Ascending aorta (tissue), 2 donors: ENCODE results near the gene F10. TPM values are rescaled to one million over a fixed set of nuclear protein-coding genes. Genes with fewer than 3 reads are reported as not detected.
A peak's percentile ranks its signal among the peaks of the same experiment; 100 is the strongest.

Experiments used
- DNase-seq, 2 donors: peaks; one replicate each; pipeline ENCODE4 v3.0.0-alpha.2; 2019; ENCODE audit warnings: low spot score in 2 of 2
- H3K27ac ChIP-seq, 2 donors: fragments of 200-600 bp; sonication (generic); one replicate each; pipeline ENCODE4 v1.5.1; 2016 to 2017; ENCODE audit warnings: mild to moderate bottlenecking in 1 of 2
- H3K27me3 ChIP-seq: fragments of 200-600 bp; sonication (generic); one replicate; pipeline ENCODE4 v1.5.1; 2017
- H3K36me3 ChIP-seq, 2 donors: fragments of 200-600 bp; sonication (generic); one replicate each; pipeline ENCODE4 v1.5.1; 2016
- H3K4me1 ChIP-seq, 2 donors: fragments of 200-600 bp; sonication (generic); one replicate each; pipeline ENCODE4 v1.5.1; 2016 to 2017; ENCODE audit warnings: mild to moderate bottlenecking in 1 of 2
- H3K4me3 ChIP-seq, 2 donors: fragments of 200-600 bp; sonication (generic); one replicate each; pipeline ENCODE4 v1.5.1; 2016 to 2017; ENCODE audit warnings: mild to moderate bottlenecking in 1 of 2
- H3K9me3 ChIP-seq, 2 donors: fragments of 200-600 bp; sonication (generic); one replicate each; pipeline ENCODE4 v1.5.1; 2016
- intact Hi-C: fragments of 100-400 bp; cut with DNase I; formaldehyde crosslinking; loops from one replicate; pipeline ENCODE4 v1.15.1; 2023
- total RNA-seq: library from RNA; depleted of rRNA; stranded (reverse); fragments of >200 nt; gene quantifications from one replicate; pipeline ENCODE4 v1.1.0, GENCODE V29; 2016
- TF ChIP-seq, protein P1 (sequence below), 3 experiments: fragments of 200-600 bp in 2 of 3; fragments of 450-650 bp in 1 of 3; sonication (generic) in 2 of 3; IDR thresholded peaks; one replicate each; pipeline ENCODE4 v1.5.1; 2016 to 2019; ENCODE audit warnings: antibody characterized with exemption in 3 of 3, mild to moderate bottlenecking in 1 of 3, moderate library complexity in 1 of 3

F10 gene
- total RNA-seq, 1 donor from 2014 or later: 15.8 TPM

DNA sequence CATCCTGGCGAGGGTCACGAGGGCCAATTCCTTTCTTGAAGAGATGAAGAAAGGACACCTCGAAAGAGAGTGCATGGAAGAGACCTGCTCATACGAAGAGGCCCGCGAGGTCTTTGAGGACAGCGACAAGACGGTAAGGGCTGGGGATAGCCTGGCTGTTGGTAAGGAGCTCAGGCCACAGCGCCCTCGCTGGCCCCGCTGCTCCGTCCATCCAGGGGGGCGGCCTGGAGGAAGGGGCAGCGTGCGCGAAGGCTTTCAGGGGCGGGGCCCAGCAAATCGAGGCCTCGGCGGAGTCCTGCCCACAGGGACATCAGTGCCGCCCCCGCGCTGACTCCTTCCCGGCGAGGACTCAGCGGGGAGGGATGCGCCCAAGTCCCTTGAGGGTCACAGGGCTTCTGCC lies 6.9 kb downstream of the F10 start:
- Histone ChIP-seq H3K27ac (no peak overlapping the region), H3K4me1 (no peaks in the 10 kb centered on the region), H3K9me3 (no peaks in the 10 kb centered on the region), H3K27me3 (no peaks in the 10 kb centered on the region), H3K4me3 (peak overlapping the region in 1 of 2 donors; percentile 35), H3K36me3 (no peaks in the 10 kb centered on the region)
- TF ChIP-seq, protein P1, sequence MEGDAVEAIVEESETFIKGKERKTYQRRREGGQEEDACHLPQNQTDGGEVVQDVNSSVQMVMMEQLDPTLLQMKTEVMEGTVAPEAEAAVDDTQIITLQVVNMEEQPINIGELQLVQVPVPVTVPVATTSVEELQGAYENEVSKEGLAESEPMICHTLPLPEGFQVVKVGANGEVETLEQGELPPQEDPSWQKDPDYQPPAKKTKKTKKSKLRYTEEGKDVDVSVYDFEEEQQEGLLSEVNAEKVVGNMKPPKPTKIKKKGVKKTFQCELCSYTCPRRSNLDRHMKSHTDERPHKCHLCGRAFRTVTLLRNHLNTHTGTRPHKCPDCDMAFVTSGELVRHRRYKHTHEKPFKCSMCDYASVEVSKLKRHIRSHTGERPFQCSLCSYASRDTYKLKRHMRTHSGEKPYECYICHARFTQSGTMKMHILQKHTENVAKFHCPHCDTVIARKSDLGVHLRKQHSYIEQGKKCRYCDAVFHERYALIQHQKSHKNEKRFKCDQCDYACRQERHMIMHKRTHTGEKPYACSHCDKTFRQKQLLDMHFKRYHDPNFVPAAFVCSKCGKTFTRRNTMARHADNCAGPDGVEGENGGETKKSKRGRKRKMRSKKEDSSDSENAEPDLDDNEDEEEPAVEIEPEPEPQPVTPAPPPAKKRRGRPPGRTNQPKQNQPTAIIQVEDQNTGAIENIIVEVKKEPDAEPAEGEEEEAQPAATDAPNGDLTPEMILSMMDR (IDR thresholded peaks at IDR 0.05): no peak
- intact Hi-C loops: no loop called here
- DNase-seq: peak in 1 of 2 donors; percentile 53

DNA sequence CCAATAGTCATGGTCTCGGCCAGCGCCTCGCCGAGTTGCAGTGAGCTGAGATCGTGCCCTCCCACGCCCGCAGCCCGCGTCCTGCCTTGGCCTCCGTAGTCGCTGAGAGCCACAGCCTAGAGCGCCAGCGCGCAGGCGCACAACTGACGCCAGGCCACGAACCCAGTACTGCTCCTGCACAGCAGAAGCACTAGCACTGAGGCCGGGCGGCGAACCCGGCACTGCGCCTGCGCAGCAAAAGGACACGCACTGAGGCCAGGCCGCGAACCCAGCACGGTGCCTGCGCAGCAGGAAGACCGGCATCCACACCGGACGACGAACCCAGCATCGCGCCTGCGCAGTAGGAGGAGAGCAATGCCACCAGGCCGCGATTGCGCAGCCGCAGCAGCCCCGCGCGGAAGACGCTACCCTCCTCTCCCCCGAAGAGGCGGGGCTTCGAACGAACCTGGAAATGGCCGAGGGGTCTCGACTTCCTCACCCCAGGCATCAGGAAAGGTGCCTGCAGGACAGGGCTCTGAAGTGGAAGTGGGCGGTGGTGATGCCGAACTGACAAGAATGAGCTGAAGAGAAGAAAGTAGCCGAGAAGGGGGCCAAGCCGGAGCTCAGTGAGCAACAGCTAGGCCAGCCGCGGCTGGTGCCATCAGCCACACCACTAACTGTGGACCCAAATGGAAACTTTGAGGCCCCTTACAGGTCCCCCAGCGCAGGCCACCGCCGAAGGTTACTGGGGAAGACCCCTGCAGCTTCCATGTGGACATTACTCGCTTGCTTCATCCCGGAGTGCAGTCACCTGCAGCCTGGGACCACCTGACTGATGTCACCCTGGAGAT lies 7.5 kb downstream of the F10 start:
- intact Hi-C loops: no loop called here
- peak in 1 of 2 donors; percentile 59 for DNase-seq

DNA sequence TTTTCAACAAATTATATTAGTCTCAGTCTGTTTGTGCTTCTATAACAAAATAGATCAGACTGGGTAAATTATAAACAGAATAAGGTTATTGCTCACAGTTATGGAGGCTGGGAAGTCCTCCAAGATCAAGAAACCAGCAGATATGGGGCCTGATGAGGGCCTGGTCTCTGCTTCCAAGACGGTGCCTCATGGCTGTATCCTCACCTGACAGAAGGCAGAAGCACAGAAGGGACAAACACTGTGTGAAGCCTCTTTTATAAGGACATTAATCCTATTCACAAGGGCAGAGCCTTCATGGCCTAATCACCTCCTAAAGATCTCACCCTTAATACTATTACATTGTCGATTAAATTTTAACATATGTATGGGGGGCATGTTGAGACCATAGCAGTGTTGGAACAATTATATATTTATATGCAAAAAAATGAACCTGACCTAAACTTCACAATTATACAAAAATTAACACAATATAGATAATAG lies 12.7 kb downstream of the F10 start:
- TF ChIP-seq, protein P1 (IDR thresholded peaks at IDR 0.05): no peak
- intact Hi-C loops: no loop called here
- H3K9me3 ChIP-seq: no peaks in the 10 kb centered on the region
- no peaks in the 10 kb centered on the region for H3K27me3 ChIP-seq
- no peak overlapping the region for H3K4me3 ChIP-seq
- DNase-seq: no peak
- H3K36me3 ChIP-seq: no peaks in the 10 kb centered on the region
- H3K27ac ChIP-seq: no peak overlapping the region
- no peaks in the 10 kb centered on the region for H3K4me1 ChIP-seq

More for the DNA sequence above, 7.5 kb downstream of the F10 start:
- TF ChIP-seq, protein P1 (IDR thresholded peaks at IDR 0.05): no peak
- H3K27me3 ChIP-seq: no peaks in the 10 kb centered on the region
- no peak overlapping the region for H3K27ac ChIP-seq
- H3K4me3 ChIP-seq: peak overlapping the region; percentile 35 to 39
- H3K36me3 ChIP-seq: no peaks in the 10 kb centered on the region
- no peaks in the 10 kb centered on the region for H3K9me3 ChIP-seq
- H3K4me1 ChIP-seq: no peaks in the 10 kb centered on the region

DNA sequence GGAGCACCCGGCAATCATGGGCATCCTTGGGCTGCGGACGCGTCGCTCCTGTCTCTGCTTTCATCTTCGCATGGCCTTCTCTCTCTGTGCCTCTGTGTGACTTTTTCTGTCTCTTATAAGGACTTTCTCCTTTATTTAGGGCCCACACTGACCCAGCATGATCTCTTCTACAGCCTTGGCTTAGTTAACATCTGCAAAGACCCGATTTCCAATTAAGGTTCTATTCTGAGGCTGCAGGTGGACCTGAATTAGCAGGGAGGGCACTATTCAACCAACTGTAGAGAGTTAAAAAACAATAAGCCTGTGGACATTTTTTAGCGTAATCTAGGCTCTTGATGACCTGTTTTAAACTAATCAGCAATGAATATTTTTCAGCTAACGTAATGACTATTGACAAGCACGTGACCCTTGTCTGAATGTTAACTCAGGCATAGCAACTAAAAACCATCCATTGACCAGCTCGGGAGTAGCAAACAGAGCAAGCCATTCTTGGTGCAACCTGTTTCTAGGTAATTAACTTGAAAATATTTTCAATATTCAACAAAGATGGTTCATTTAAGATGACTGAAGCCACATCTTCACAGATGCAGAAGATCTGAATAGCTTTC lies 15.2 kb downstream of the F10 start:
- intact Hi-C loops: no loop called here
- H3K9me3 ChIP-seq: no peaks in the 10 kb centered on the region
- H3K4me3 ChIP-seq: no peak overlapping the region
- H3K27ac ChIP-seq: no peak overlapping the region
- H3K4me1 ChIP-seq: no peaks in the 10 kb centered on the region
- TF ChIP-seq, protein P1 (IDR thresholded peaks at IDR 0.05): no peak
- H3K27me3 ChIP-seq: no peaks in the 10 kb centered on the region
- peak in 1 of 2 donors; percentile 37 for DNase-seq
- no peaks in the 10 kb centered on the region for H3K36me3 ChIP-seq

DNA sequence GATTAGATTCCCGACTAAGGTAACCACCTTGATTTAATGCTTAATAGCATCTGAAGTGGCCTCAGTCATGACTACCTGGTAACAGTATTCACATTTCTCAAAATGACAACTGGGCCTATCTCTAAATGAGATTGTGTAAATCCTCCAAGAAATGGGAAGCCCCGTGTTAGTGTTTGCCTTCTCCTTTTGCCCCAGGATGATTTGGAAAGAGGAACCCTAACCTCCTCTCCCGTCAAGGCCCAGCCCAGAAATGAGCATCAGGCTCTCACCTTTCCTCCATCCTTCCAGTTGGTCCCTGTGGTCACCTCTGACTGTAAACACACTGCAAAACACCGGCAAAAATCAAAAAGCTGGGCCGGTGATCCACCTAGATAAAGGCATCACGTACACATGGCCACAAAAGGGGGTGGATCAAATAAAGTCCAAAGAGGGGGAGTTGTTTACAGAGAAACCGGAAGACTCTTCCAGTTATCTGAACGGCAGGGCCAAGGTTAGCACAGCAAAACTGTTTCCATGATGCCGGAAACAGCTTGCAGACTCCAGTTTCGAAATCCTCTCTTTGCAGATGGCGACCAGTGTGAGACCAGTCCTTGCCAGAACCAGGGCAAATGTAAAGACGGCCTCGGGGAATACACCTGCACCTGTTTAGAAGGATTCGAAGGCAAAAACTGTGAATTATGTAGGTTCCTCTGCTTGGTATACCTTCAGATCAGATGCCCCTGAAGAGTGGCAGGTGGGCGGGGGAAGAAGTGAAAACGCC lies 16.4 kb downstream of the F10 start:
- Histone ChIP-seq H3K4me3 (no peak overlapping the region), H3K9me3 (no peaks in the 10 kb centered on the region), H3K4me1 (no peaks in the 10 kb centered on the region), H3K27me3 (no peaks in the 10 kb centered on the region), H3K36me3 (no peaks in the 10 kb centered on the region), H3K27ac (no peak overlapping the region)
- intact Hi-C loops: no loop called here
- DNase-seq: peak in 1 of 2 donors; percentile 35
- TF ChIP-seq, protein P1 (IDR thresholded peaks at IDR 0.05): no peak
